H1 (cell line): ENCODE data around the gene USB1.

Source experiments
- CREB1 ChIP-seq: IDR thresholded peaks from 2 replicates; pipeline ENCODE4 v1.6.1; 2012; ENCODE audit warnings: inconsistent platforms
- EP300 ChIP-seq, 2 experiments: IDR thresholded peaks; 1 replicate in 1 of 2; 2 replicates in 1 of 2; pipeline ENCODE4 v1.6.1; 2011 to 2012; ENCODE audit warnings: low read depth in 2 of 2, low read length in 2 of 2, mild to moderate bottlenecking in 2 of 2, borderline replicate concordance in 1 of 2, inconsistent platforms in 1 of 2, moderate library complexity in 1 of 2
- EZH2 ChIP-seq: fragments of 200-600 bp; sonication (generic); IDR thresholded peaks from 2 replicates; pipeline ENCODE4 v1.7.1; 2012; ENCODE audit warnings: low read depth, mild to moderate bottlenecking, moderate library complexity, low read length, inconsistent platforms; ENCODE audit not compliant: severe bottlenecking
- GABPA ChIP-seq: IDR thresholded peaks from 2 replicates; pipeline ENCODE4 v1.6.1; 2011; ENCODE audit warnings: mild to moderate bottlenecking, low read length, moderate library complexity, borderline replicate concordance; ENCODE audit not compliant: insufficient read depth
- MAX ChIP-seq: IDR thresholded peaks from 2 replicates; pipeline ENCODE4 v1.6.1; 2012; ENCODE audit warnings: inconsistent platforms
- RAD21 ChIP-seq, 2 experiments: IDR thresholded peaks in 1 of 2; conservative IDR thresholded peaks in 1 of 2; 2 replicates each; pipeline ENCODE4 v1.6.1; 2011; ENCODE audit warnings: low read depth in 2 of 2, low read length in 2 of 2, improper control_type of control experiment in 1 of 2, inconsistent platforms in 1 of 2, mild to moderate bottlenecking in 1 of 2, moderate library complexity in 1 of 2
- TF ChIP-seq, protein P1 (sequence below), 3 experiments: IDR thresholded peaks; 1 replicate in 2 of 3; 2 replicates in 1 of 3; pipeline versions ENCODE4 v1.5.1 to v1.6.1; 2011; ENCODE audit warnings: low read length in 3 of 3, mild to moderate bottlenecking in 3 of 3, inconsistent platforms in 2 of 3, low read depth in 1 of 3, moderate library complexity in 1 of 3; ENCODE audit not compliant: insufficient read depth in 1 of 3; ENCODE audit errors: control extremely low read depth in 1 of 3

DNA sequence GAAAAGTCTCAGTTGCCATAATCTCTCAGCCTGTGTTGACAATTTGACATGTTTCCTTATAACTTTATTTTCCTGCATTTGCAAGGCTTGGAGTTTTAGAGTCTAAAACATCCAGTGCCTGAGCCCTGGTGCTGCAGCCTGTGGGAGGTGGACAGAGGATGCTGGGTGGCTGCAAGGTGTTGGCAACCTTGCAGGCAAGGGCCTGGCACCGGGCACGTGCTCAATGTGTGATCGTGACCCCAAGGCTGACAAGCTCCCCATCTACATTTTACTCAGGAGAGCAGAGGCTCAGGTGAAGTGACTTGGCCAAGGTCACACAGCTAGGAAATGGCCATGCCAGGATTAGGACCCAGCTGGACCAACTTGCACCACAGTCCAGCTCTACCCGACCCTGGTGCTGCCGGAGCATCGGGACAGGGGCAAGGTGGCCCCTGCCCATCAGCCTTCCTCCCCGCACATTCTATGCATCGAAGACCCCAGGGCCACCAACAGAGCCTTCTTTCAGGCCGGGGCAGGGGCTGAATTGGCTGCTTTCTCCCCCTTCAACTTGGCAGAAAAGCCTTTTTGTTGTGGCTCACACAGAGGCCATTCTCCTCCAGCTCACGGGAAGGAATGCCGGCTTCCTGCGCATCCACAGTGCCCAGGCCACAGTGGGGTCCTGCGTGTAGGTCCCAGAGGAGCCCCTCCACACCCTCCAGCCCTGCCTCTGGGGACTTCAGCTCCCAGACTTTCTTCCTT, 47.5 kb downstream of the USB1 start:
- TF ChIP-seq RAD21 (IDR thresholded peaks at IDR 0.05 in 1 of 2, conservative IDR thresholded peaks at IDR 0.05 in 1 of 2; ENCODE audit: low read depth in 2 of 2, low read length in 2 of 2): no peak
- no peak for TF ChIP-seq EP300 (IDR thresholded peaks at IDR 0.05; ENCODE audit: borderline replicate concordance in 1 of 2, low read depth in 2 of 2, low read length in 2 of 2)
- TF ChIP-seq, protein P1, sequence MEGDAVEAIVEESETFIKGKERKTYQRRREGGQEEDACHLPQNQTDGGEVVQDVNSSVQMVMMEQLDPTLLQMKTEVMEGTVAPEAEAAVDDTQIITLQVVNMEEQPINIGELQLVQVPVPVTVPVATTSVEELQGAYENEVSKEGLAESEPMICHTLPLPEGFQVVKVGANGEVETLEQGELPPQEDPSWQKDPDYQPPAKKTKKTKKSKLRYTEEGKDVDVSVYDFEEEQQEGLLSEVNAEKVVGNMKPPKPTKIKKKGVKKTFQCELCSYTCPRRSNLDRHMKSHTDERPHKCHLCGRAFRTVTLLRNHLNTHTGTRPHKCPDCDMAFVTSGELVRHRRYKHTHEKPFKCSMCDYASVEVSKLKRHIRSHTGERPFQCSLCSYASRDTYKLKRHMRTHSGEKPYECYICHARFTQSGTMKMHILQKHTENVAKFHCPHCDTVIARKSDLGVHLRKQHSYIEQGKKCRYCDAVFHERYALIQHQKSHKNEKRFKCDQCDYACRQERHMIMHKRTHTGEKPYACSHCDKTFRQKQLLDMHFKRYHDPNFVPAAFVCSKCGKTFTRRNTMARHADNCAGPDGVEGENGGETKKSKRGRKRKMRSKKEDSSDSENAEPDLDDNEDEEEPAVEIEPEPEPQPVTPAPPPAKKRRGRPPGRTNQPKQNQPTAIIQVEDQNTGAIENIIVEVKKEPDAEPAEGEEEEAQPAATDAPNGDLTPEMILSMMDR (IDR thresholded peaks at IDR 0.05; ENCODE audit: control extremely low read depth in 1 of 3, insufficient read depth in 1 of 3, low read depth in 1 of 3, low read length in 3 of 3): no peak
- TF ChIP-seq GABPA: no peak
- no peak for TF ChIP-seq CREB1
- TF ChIP-seq EZH2: no peak
- no peak for TF ChIP-seq MAX
